ENCODE results near the gene FAM83G.
"Not testable (repeated sequence)": the region's sequence is repeated elsewhere in the genome, so short reads cannot be mapped to it uniquely, and the experiment has no call there.

Gene FAM83G

GRCh38 chr17:18949566-18949965 lies 55.0 kb downstream of the FAM83G start:
- no peak for DNase-seq

DNA sequence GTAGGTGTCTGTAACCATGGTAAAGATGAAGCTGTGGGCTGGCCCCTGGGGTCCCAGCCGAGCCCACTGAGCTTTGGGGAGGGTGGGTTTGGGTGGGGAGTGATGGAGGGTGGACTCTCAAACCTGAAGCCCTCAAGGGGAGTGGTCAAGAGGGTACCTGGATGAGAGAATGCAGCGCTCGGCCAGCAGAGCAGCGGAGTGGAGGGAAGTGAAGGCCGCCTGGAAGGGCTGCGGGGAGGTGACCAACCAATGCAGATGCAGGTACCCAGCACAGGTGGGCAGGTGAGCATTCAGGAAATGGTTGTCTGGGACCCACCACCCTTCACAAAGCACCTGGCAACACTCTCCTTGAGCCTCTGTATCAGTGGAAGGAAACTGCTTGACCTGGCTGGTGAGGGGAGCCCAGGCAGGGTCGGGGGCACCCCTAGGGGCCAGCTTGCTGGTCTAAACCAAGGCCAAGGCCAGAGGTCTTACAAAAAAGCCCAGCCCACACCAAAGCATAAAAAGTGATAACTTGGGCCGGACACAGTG lies 56.0 kb downstream of the FAM83G start:
- no peak for DNase-seq

DNA sequence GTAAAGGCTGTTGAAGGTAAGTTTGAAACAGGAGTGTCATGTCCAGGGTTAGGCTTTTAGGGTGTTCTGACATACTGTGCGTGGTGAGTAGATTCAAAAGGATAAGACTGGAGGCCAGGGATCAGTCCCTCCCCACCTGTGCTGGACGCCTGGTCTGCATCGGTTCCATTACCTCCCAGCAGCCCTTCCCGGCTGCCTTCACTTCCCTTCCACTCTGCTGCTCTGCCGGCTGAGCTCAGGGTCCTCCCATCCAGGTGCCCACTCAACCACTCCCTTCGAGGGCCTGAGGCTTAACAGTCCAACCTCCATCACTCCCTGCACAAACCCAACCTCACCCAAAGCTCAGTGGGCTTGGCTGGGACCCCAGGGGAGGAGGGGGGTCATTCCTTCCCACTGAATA lies 56.7 kb downstream of the FAM83G start:
- no peak for DNase-seq

DNA sequence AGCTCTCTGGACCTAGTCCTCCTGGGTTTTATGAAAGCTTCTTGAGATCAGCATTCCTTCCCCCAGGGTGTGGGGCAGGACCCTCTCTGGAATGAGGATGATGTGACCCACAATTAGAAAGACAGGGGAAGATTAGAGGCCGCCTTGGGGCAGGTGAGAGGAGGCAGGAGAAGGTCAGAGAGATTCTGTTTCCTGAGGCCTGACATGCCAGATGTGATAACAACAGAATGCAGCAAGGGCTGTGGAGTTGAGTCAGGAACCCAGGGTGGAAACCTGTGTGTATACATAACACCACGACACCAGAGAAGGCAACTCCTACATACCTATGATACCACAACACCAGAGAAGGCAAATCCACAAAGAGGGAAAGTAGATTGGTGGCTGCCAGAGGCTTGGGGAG lies 58.0 kb downstream of the FAM83G start:
- DNase-seq, result no peak

- no peak for DNase-seq
Measured at GRCh38 chr17:18944646-18945045, 59.9 kb downstream of the FAM83G start.

- DNase-seq, result no peak
Measured at GRCh38 chr17:18938692-18939023, 65.9 kb downstream of the FAM83G start.

DNA sequence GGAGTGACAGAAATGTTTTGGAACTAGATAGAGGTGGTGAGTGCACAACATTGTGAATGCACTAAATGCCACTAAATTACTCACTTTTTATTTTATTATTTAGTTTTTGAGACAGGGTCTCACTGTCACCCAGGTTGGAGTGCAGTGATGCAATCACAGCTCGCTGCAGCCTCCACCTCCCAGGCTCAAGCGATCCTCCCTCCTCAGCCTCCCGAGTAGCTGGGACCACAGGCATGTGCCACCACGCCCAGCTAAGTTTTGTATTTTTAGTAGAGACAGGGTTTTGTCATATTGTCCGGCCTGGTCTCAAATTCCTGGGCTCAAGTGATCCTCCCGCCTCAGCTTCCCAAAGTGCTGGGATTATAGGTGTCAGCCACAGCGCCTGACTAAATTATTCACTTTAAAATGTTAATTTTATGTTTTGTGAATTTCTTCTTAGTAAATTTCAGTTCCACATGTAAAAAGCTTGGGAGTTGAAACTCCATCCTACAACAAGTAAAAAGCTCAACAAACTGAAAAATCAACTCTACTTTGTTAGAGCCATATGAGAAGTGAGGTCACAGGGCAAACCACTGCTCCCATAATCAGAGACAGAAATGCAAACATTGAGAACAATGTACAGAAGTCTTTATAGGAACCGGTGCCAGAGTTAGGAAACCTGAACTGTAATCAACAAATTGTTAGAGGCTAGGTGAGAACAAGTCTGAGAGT lies 66.4 kb downstream of the FAM83G start:
- DNase-seq, result no peak

GRCh38 chr17:18933102-18934058 lies 71.2 kb downstream of the FAM83G start:
- DNase-seq, result no peak

DNA sequence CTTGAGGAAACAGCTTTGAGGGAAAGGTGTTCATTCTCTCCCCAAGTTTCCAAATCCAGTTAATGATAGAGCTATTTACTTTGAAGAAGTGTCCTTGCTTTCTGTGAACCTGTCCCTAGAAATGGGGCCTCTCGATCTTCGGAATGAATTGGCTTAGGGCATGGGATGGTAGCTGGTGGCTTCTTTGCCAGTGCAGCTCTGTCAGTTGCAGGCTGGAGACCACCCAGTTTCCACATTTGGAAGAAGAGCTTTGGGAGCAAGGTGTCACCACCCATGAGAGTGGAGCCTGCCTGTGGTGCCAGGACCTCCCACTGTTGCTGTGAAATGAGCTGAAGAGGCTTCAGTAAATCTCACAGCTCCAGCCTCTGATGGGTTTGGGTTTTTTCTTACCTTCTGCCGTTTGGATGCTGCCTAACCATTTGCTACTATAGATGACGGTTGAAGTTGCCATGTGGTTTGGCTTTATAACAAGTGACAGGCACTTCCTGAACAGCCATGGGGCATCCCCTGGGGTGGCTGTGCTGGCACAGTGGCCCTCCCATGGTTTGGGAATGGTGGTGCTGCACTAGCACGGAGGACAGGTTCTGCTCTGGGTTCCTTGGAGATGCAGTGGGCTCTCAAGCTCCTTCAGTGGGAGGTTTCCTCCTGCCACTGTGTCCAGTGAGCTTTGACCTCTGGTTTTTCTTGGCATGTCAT lies 72.1 kb downstream of the FAM83G start:
- DNase-seq, result no peak

GRCh38 chr17:18928628-18929125 lies 75.9 kb downstream of the FAM83G start:
- no peak for DNase-seq

GRCh38 chr17:18925187-18925586 lies 79.4 kb downstream of the FAM83G start:
- DNase-seq, result no peak

DNA sequence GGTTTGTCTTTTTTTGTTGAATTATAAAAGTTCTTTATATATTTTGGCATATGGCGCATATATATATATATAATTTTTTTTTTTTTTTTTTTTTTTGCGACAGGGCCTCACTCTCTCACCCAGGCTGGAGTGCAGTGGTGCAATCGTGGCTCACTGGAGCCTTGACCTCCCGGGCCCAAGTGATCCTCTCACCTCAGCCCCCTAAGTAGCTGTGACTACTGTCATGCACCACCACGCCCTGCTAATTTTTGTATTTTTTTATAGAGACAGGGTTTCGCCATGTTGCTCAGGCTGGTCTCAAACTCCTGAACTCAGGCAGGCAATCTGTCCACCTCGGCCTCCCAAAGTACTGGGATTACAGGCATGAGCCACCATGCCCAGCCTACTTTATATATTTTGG lies 82.0 kb downstream of the FAM83G start:
- DNase-seq, result not testable (repeated sequence)

DNA sequence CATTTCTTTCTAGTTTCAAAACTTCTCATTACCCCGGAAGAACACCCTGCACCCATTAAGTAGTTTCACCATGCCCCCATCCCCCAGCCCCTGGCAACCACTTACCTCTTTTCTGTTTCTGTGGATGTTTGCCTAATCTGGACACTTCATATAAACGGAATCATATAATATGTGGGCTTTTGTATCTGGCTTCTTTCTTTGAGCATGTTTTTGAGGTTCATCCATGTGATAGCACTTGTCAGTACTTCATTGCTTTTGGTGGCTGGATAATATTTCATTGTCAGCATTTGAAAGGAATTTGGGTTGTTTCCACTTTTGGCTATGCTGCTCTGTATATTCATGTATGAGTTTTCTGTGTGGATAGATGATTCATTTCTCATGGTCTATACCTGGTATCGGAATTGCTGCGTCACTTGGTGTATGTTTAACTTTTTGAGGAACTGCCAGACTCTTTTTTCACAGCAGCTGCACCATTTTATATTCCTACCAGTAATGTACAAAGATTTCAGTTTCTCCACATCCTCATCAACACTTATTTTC lies 82.6 kb downstream of the FAM83G start:
- no peak for DNase-seq

DNA sequence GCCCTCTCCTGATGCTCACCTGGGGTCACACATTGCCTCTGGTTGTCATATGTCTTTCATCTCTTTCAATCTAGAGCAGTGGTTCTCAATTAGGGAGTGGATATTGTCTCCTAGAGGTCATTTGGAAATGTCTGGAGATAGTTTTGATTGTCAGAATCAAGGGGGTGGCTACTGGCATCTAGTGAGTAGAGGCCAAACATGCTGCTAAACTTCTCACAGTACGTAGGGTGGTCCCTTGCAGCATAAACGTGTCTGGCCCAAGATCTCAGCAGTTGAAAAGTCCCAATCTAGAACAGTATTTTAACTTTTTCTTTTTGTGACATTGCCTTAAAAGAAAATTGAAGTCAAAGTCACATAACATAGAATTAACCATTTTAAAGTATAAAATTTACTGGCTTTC lies 83.1 kb downstream of the FAM83G start:
- no peak for DNase-seq

- no peak for DNase-seq
Measured at GRCh38 chr17:18920911-18921441, 83.6 kb downstream of the FAM83G start.

- DNase-seq, result no peak
Measured at GRCh38 chr17:18919963-18920362, 84.6 kb downstream of the FAM83G start.

Data from T1000 (cell line).